Fibroblast of skin of abdomen (primary cell): ENCODE results near the gene CNOT6.
"Not testable (repeated sequence)": the region's sequence is repeated elsewhere in the genome, so short reads cannot be mapped to it uniquely, and the experiment has no call there.

ENCODE experiments used
- DNase-seq: peaks from one replicate; pipeline ENCODE4 v3.0.0-alpha.2; 2013

The CNOT6 gene

GRCh38 chr5:180521101-180521500, 26.9 kb downstream of the CNOT6 start:
- DNase-seq = no peak

- no peak for DNase-seq
Measured at GRCh38 chr5:180521591-180521990, 27.4 kb downstream of the CNOT6 start.

GRCh38 chr5:180522330-180522729, 28.2 kb downstream of the CNOT6 start:
- DNase-seq = peak; percentile 48

- peak; percentile 66 for DNase-seq
Measured at GRCh38 chr5:180523629-180524466, 29.7 kb downstream of the CNOT6 start.

GRCh38 chr5:180525399-180525798, 31.2 kb downstream of the CNOT6 start:
- no peak for DNase-seq

- DNase-seq = no peak
Measured at GRCh38 chr5:180526269-180526668, 32.1 kb downstream of the CNOT6 start.

GRCh38 chr5:180527659-180528058, 33.5 kb downstream of the CNOT6 start:
- no peak for DNase-seq

GRCh38 chr5:180531036-180531585, 36.9 kb downstream of the CNOT6 start:
- DNase-seq = not testable (repeated sequence)

GRCh38 chr5:180532268-180532667, 38.1 kb downstream of the CNOT6 start:
- DNase-seq = no peak

GRCh38 chr5:180533845-180534244, 39.7 kb downstream of the CNOT6 start:
- no peak for DNase-seq

GRCh38 chr5:180535573-180535972, 41.4 kb downstream of the CNOT6 start:
- DNase-seq = no peak

GRCh38 chr5:180540050-180540694, 46.0 kb downstream of the CNOT6 start:
- DNase-seq = no peak

GRCh38 chr5:180541710-180542109, 47.5 kb downstream of the CNOT6 start:
- no peak for DNase-seq

GRCh38 chr5:180545248-180545647, 51.1 kb downstream of the CNOT6 start:
- no peak for DNase-seq

GRCh38 chr5:180548563-180548962, 54.4 kb downstream of the CNOT6 start:
- DNase-seq = no peak

- DNase-seq = no peak
Measured at GRCh38 chr5:180553530-180553929, 59.4 kb downstream of the CNOT6 start.

GRCh38 chr5:180555168-180555921, 61.2 kb downstream of the CNOT6 start:
- peak; percentile 41 for DNase-seq

- DNase-seq = peak; percentile 22
Measured at GRCh38 chr5:180557217-180557809, 63.1 kb downstream of the CNOT6 start.

- no peak for DNase-seq
Measured at GRCh38 chr5:180558232-180558631, 64.1 kb downstream of the CNOT6 start.

GRCh38 chr5:180563994-180564393, 69.8 kb downstream of the CNOT6 start:
- DNase-seq = no peak

- no peak for DNase-seq
Measured at GRCh38 chr5:180568914-180569313, 74.7 kb downstream of the CNOT6 start.

GRCh38 chr5:180575571-180575970, 81.4 kb downstream of the CNOT6 start:
- no peak for DNase-seq

GRCh38 chr5:180580681-180581080, 86.5 kb downstream of the CNOT6 start:
- DNase-seq = no peak
